Type B pancreatic cell (in vitro differentiated cells): ENCODE data around the gene ROPN1L. TPM values are rescaled to one million over a fixed set of nuclear protein-coding genes. Genes with fewer than 3 reads are reported as not detected.

Experiments
- DNase-seq: peaks from one replicate; pipeline ENCODE4 v3.0.0; 2021; ENCODE audit warnings: mixed read lengths; ENCODE audit not compliant: unreplicated experiment; ENCODE audit errors: extremely low spot score
- H3K27ac Mint-ChIP-seq: 2 replicates; pipeline ENCODE4 v1.8.0; 2021; ENCODE audit warnings: mild to moderate bottlenecking, mixed read lengths
- H3K27me3 Mint-ChIP-seq: 2 replicates; pipeline ENCODE4 v1.8.0; 2021; ENCODE audit warnings: mixed read lengths
- H3K36me3 Mint-ChIP-seq: 2 replicates; pipeline ENCODE4 v1.8.0; 2021; ENCODE audit warnings: mixed read lengths
- H3K4me1 Mint-ChIP-seq: one replicate; pipeline ENCODE4 v1.8.0; 2021; ENCODE audit warnings: mixed read lengths; ENCODE audit not compliant: unreplicated experiment
- H3K4me3 Mint-ChIP-seq: 2 replicates; pipeline ENCODE4 v1.8.0; 2021; ENCODE audit warnings: mild to moderate bottlenecking, mixed read lengths
- H3K9me3 Mint-ChIP-seq: 2 replicates; pipeline ENCODE4 v1.8.0; 2021; ENCODE audit warnings: mixed read lengths
- total RNA-seq: library from RNA; stranded (reverse); gene quantifications from 2 replicates; pipeline ENCODE4 v1.2.1, GENCODE V29; 2021; ENCODE audit warnings: low replicate concordance
- TF ChIP-seq, protein P1 (sequence below): fragments of 200-600 bp; sonication (generic); conservative IDR thresholded peaks from 2 replicates; pipeline ENCODE4 v1.5.0; 2021; ENCODE audit warnings: antibody characterized with exemption, mild to moderate bottlenecking

ROPN1L gene
- total RNA-seq, 1 donor from 2014 or later: 2.0 TPM

DNA sequence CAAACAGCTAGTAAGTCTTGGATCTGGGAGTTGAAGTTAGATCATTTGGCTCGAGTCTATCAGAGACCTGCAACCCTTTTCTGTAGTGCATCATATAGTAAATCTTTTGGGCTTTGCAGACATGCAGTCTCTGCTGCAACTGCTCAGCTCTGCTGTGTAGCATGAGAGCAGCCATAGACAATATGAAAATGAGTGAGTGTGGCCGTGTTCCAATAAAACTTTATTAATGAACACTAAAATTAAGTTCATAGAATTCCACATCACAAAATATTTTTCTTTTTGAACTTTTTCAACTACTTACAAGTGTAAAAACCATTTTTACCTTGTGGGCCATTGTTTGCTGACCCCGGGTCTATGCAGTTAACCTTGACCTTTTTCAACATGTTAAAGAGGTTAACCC lies 35.2 kb downstream of the ROPN1L start:
- Mint-ChIP-seq H3K9me3 (no peaks in the 10 kb centered on the region), H3K36me3 (no peaks in the 10 kb centered on the region), H3K27me3 (peaks cover 4% of the 10 kb centered on the region), H3K4me3 (no peak overlapping the region), H3K27ac (no peak overlapping the region), H3K4me1 (peaks cover 17% of the 10 kb centered on the region)
- TF ChIP-seq, protein P1, sequence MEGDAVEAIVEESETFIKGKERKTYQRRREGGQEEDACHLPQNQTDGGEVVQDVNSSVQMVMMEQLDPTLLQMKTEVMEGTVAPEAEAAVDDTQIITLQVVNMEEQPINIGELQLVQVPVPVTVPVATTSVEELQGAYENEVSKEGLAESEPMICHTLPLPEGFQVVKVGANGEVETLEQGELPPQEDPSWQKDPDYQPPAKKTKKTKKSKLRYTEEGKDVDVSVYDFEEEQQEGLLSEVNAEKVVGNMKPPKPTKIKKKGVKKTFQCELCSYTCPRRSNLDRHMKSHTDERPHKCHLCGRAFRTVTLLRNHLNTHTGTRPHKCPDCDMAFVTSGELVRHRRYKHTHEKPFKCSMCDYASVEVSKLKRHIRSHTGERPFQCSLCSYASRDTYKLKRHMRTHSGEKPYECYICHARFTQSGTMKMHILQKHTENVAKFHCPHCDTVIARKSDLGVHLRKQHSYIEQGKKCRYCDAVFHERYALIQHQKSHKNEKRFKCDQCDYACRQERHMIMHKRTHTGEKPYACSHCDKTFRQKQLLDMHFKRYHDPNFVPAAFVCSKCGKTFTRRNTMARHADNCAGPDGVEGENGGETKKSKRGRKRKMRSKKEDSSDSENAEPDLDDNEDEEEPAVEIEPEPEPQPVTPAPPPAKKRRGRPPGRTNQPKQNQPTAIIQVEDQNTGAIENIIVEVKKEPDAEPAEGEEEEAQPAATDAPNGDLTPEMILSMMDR: no peak
- no peak for DNase-seq

DNA sequence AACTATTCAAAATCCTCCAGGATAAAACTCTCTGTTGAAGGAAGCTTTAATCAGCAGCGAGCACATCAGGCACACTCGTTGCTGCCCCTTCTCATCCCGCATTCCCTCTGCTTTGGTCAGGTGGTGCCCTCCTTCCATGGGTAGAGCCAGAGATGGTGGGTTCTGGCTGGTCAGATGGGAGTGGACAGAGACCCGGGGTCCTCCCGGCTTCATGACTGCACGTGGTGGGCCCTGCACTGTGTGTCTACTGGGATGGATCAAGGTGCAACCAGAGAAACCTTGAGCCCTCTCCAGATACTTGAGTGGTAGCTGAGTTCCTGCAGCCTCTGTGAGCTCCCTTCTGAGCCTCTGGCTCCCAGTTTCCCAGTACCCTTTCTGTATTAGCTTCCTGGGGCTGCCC lies 36.3 kb downstream of the ROPN1L start:
- no peak overlapping the region for H3K4me3 Mint-ChIP-seq
- DNase-seq: no peak
- no peaks in the 10 kb centered on the region for H3K9me3 Mint-ChIP-seq
- H3K36me3 Mint-ChIP-seq: no peaks in the 10 kb centered on the region
- H3K27ac Mint-ChIP-seq: no peak overlapping the region
- TF ChIP-seq, protein P1: no peak
- peaks cover 17% of the 10 kb centered on the region for H3K4me1 Mint-ChIP-seq
- peaks cover 8% of the 10 kb centered on the region for H3K27me3 Mint-ChIP-seq

DNA sequence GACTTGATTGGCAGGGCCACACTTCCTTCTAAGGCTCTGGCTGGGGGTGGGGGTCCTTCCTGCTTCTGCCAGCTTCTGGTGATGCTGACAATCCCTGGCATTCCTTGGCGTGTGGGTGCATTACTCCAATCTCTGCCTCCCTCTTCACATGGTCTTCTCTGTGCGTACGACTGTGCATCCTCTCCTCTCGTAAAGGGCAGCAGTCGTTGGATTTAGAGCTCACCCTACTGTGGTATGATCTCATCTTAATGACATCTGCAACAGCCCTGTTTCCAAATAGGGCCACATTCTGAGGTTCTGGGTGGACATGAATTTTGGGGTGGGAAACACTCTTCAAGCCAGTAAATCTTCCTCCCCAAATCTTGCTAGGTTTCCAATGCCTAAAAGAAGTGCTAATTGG lies 36.8 kb downstream of the ROPN1L start:
- DNase-seq: no peak
- no peak overlapping the region for H3K27ac Mint-ChIP-seq
- H3K4me3 Mint-ChIP-seq: no peak overlapping the region
- peaks cover 17% of the 10 kb centered on the region for H3K4me1 Mint-ChIP-seq
- peaks cover 8% of the 10 kb centered on the region for H3K27me3 Mint-ChIP-seq
- no peaks in the 10 kb centered on the region for H3K36me3 Mint-ChIP-seq
- H3K9me3 Mint-ChIP-seq: no peaks in the 10 kb centered on the region
- TF ChIP-seq, protein P1: no peak

DNA sequence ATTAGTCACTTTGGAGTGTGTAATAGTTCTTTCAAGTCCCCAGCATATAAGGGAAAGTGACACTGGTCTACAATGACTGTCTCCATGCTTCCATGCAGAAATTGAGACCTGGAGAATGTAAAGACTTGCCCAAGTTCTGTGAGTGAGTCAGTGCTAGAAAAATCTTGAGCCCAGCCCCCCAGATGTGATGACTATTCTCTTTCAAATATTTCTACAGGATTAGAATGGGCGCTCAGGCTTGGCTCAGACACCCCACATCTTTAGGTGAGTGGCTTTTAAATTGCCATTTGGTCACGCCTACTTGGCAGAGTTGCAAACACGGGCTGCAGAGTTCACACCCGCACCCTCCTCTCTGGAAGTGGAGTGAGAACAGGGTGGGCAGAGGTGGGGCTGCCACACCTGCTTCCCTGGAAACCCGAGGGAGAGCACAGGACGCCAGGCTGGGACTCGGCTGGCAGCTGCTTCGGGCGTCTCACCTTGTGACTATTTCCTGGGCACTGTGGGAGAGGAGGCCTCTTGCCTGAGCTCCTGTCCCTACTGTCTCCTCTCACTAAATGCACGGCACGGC lies 37.6 kb downstream of the ROPN1L start:
- Mint-ChIP-seq H3K27ac (no peak overlapping the region), H3K9me3 (no peaks in the 10 kb centered on the region), H3K4me3 (no peak overlapping the region), H3K4me1 (peaks cover 17% of the 10 kb centered on the region), H3K36me3 (no peaks in the 10 kb centered on the region), H3K27me3 (peaks cover 8% of the 10 kb centered on the region)
- TF ChIP-seq, protein P1: no peak
- no peak for DNase-seq

DNA sequence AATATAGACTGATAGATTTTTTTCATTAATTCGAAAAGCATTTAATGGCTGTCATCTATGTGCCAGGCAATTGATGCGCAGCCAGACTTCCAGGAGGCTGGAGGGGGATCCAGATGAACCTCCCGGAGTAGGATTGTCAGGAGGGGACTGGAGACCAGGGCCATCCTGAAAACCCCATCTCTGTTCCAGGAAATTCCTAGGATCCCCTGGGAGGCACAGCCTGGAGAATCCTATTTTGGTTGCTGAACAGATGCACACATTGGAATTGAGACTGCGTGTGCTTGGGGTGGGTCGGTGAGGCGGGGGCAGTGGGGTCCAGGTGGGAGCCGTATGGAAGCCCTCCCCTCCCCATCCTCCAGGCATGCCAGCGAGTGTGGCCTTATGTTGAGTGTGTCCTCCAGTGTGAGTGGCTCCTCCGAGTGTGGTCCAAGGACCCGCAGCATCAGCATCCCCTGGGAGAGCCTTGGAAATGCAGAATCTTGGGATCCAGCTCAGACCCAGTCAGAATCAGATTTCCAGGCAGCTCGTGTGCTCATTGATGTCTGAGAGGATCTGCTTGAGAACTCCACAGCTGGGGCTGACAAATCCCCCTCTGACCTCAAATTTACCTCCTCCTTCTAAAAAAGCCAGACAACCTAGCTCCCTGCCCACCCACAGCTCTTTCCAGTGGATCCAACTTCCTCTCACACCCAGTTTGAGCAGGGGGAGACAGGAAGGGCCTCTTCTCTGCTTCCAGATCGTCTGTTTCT lies 38.7 kb downstream of the ROPN1L start:
- peaks cover 8% of the 10 kb centered on the region for H3K27me3 Mint-ChIP-seq
- no peaks in the 10 kb centered on the region for H3K36me3 Mint-ChIP-seq
- TF ChIP-seq, protein P1: no peak
- no peaks in the 10 kb centered on the region for H3K9me3 Mint-ChIP-seq
- H3K4me1 Mint-ChIP-seq: peaks cover 19% of the 10 kb centered on the region
- DNase-seq: no peak
- H3K4me3 Mint-ChIP-seq: no peak overlapping the region
- peak overlapping the region; percentile 29 for H3K27ac Mint-ChIP-seq
